ENCODE measurements around the gene SLC9A9. TPM values are rescaled to one million over a fixed set of nuclear protein-coding genes. Genes with fewer than 3 reads are reported as not detected.

The SLC9A9 gene
- total RNA-seq, 4 donors from 2014 or later, result 13.4 to 15.0 (median 14.4) TPM

- H3K36me3 ChIP-seq, result no peaks in the 10 kb centered on the region
- no peaks in the 10 kb centered on the region for H3K27me3 ChIP-seq
- 100% methylated on average over 1 of the region's 1 CpG for WGBS
- H3K4me3 ChIP-seq, result no peak overlapping the region
- H3K4me1 ChIP-seq, result peaks cover 0 to 10% (median 7%) of the 10 kb centered on the region in 4 donors
- H3K27ac ChIP-seq (replicated peaks in 1 of 4), result no peak overlapping the region
- no peak for TF ChIP-seq CTCF (IDR thresholded peaks at IDR 0.05)
- TF ChIP-seq POLR2A (IDR thresholded peaks at IDR 0.05; ENCODE audit: low read depth), result no peak
- no peak for TF ChIP-seq EP300 (IDR thresholded peaks at IDR 0.05)
- no peak for TF ChIP-seq POLR2AphosphoS5 (IDR thresholded peaks at IDR 0.05)
- DNase-seq (ENCODE audit: extremely low spot score), result no peak
- intact Hi-C loops (cut with DNase I), result loop anchor here (5.0 kb wide), 1 partner anchor 212 kb away; no protein-coding TSS in a partner anchor
- H3K9me3 ChIP-seq, result no peaks in the 10 kb centered on the region
These were observed 417.7 kb downstream of the SLC9A9 start for GRCh38 chr3:143430568-143430967.

GRCh38 chr3:143429628-143430514, 418.4 kb downstream of the SLC9A9 start:
- no peaks in the 10 kb centered on the region for H3K36me3 ChIP-seq
- no peak for DNase-seq (ENCODE audit: extremely low spot score)
- no peak for TF ChIP-seq POLR2AphosphoS5 (IDR thresholded peaks at IDR 0.05)
- TF ChIP-seq POLR2A (IDR thresholded peaks at IDR 0.05; ENCODE audit: low read depth), result no peak
- no peak for TF ChIP-seq EP300 (IDR thresholded peaks at IDR 0.05)
- TF ChIP-seq CTCF (IDR thresholded peaks at IDR 0.05), result no peak
- no peaks in the 10 kb centered on the region for H3K27me3 ChIP-seq
- peaks cover 0 to 10% (median 7%) of the 10 kb centered on the region in 4 donors for H3K4me1 ChIP-seq
- WGBS, result 98% methylated on average over 5 of the region's 5 CpGs
- no peak overlapping the region for H3K4me3 ChIP-seq
- intact Hi-C loops (cut with DNase I), result loop anchor here (5.0 kb wide), 1 partner anchor 212 kb away; no protein-coding TSS in a partner anchor
- no peak overlapping the region for H3K27ac ChIP-seq (replicated peaks in 1 of 4)
- no peaks in the 10 kb centered on the region for H3K9me3 ChIP-seq

- no peak for DNase-seq (ENCODE audit: extremely low spot score)
- Histone ChIP-seq H3K27ac (replicated peaks in 1 of 4) (no peak overlapping the region), H3K4me1 (peaks cover 0 to 10% (median 7%) of the 10 kb centered on the region in 4 donors), H3K27me3 (no peaks in the 10 kb centered on the region), H3K9me3 (no peaks in the 10 kb centered on the region), H3K4me3 (no peak overlapping the region), H3K36me3 (no peaks in the 10 kb centered on the region)
- no peak for TF ChIP-seq POLR2AphosphoS5 (IDR thresholded peaks at IDR 0.05)
- TF ChIP-seq CTCF (IDR thresholded peaks at IDR 0.05), result no peak
- no peak for TF ChIP-seq POLR2A (IDR thresholded peaks at IDR 0.05; ENCODE audit: low read depth)
- no peak for TF ChIP-seq EP300 (IDR thresholded peaks at IDR 0.05)
- intact Hi-C loops (cut with DNase I), result no loop called here
- WGBS, result 92% methylated on average over 1 of the region's 1 CpG
These were observed 420.0 kb downstream of the SLC9A9 start for GRCh38 chr3:143428294-143428693.

GRCh38 chr3:143427631-143428030, 420.6 kb downstream of the SLC9A9 start:
- Histone ChIP-seq H3K4me1 (peaks cover 0 to 9% (median 7%) of the 10 kb centered on the region in 4 donors), H3K27ac (replicated peaks in 1 of 4) (no peak overlapping the region), H3K4me3 (no peak overlapping the region), H3K9me3 (no peaks in the 10 kb centered on the region), H3K36me3 (no peaks in the 10 kb centered on the region), H3K27me3 (no peaks in the 10 kb centered on the region)
- DNase-seq (ENCODE audit: extremely low spot score), result no peak
- TF ChIP-seq CTCF (IDR thresholded peaks at IDR 0.05) (no peak), EP300 (IDR thresholded peaks at IDR 0.05) (no peak), POLR2A (IDR thresholded peaks at IDR 0.05; ENCODE audit: low read depth) (no peak), POLR2AphosphoS5 (IDR thresholded peaks at IDR 0.05) (no peak)
- 73% methylated on average over 1 of the region's 1 CpG for WGBS
- intact Hi-C loops (cut with DNase I), result no loop called here

All from esophagus muscularis mucosa (tissue), 4 donors.